ENCODE measurements around the gene L3MBTL4.

L3MBTL4 gene

DNA sequence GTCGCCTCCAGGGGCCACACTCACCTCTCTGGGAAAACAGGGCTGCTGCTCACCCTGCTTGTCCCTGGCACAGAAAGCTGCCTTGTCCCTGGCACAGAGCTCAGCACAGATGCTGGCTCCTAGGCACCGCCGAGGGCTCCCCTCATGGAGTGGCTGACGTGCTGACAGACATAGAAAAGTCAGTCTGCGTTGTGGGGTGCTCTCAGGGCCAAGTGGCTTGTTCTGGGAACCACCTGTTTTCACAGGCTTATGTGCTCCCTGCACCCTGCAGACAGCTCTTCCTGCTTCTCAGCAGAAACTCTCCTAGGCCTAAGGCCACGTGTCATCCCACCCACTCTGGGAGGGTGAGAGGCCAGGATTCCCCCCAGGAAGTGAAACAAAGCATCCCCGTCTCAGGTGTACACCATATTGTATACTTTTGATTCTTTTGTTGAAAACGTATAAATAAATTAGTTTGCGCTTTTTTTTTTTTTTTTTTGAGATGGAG is 434.7 kb downstream of the L3MBTL4 start:
- DNase-seq = no peak

DNA sequence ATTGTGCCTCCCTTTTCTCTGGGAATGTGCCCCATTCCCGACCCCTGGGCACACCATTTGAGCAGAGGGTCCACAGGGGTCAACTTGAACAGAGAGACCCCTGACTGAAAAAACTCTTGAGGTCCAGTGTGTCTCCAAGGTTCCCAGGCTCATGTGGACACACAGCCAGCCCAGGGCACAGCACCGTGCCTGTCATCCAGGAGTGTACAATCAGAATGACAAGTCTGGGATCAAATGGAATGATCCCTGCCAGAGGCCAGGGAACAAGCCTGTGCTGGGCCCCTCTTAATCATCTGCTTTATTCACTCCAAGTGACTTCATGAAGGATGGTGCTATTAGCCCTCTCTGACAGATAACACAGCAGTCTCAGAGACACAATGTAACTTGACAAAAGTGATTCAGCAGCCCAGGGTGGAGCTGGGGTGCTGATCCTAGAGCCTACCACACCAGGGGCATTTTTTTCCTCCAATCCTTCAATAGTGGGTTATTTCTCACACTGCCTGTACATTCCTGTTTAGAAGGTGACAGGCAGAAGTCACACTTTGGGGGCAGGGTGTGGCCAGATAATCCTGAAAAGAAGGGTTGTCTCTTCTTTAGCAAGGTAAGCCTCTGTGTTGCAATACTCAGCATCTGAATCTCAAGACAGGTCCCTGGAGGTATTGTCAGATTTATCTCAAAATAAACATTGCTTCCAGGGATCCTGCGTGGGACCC is 435.4 kb downstream of the L3MBTL4 start:
- no peak for DNase-seq

DNA sequence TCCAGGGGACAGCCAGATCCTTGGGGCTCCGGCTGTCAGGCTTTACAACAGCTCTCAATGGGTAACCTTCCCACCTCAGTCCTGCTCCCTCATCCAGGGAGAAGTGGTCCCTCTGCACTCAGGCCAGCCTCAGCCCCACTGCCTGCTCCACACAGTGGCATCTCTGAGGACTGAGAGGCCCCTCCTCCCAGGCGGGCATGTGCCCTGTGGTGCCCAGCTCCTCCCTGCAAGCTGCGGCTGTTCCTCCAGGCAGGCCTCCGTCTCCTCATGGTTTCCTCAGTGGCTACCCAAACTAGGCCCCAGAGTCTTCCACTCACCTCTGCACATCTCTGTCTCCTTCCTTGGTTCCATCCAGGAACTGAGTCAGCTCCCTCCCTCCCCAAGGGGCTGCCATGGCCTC is 437.7 kb downstream of the L3MBTL4 start:
- DNase-seq = no peak

DNA sequence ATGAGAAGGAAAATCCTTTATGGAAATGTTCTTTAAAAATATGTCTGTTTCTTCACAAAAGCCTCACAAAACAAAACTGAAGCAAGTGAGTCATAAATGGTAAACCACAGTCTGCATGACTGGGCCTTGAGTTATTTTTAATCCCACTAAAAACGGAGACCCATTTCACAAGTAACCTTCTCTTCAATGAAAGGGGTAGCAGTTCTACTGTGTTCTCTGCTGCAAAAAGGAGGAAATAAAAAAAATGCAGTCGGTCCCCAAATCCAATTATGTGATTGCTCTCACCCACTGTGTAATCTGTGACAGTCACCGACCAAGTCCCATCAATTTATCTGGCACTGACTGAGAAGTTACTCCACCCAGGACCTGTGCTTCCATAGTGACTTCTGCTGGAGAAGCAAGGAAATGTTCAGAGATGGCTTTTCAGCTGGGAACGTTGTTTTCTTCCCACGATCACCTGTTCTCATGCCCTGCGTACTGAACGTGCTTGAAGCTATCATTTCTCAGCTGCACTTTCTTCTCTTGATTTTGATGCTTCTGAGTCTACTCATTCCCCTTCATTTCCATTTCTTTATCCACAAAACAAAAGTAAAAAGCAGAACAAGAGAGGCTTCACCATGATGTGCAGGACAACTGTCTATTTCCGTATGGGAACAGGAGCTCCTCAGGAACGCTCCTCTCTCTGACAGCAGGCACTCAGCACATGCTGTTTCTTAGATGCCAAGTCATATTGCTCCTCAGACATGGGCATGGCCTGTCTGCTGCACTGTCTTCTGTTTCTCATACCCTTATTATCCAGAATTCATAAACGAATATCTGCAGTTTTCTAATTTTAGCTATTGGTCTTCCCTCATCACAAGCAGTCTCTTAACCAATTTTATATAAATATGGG is 439.4 kb downstream of the L3MBTL4 start:
- no peak for DNase-seq

DNA sequence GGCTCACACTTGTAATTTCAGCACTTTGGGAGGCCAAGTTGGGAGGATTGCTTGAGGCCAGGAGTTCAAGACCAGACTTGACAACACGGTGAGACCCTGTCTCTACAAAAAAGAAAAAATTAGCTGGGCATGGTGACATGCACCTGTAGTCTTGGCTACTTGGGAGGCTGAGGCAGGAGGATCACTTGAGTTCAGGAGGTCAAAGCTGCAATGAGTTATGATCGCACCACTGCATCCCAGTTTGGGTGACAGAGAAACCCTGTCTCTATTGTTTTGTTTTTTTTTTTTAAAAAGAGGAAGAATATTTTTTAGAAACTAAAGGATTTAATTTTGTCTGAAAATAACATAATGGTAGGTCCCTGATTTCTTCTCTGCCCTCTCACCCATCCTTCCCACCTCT is 440.0 kb downstream of the L3MBTL4 start:
- DNase-seq = no peak

- DNase-seq = no peak
Measured at GRCh38 chr18:5973099-5973498, 441.6 kb downstream of the L3MBTL4 start.

DNA sequence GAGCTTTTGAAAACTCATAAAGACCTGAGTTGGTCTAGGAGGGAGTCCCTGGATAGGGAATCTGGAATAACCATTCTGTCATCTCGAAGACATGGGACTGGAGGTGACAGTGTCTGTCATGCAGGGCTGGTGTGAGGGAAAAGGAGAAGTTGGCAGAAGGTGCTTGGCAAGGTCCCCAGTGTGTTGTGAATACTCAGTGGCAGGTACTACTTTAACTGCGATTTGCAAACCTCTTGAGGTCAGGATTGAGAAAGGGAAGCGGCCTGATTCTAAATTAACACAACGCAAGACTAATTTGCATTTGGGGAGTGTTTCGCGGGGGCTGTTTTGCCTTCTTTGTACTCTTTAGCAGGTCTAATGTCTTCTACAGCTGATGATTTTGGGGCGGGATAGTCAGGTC is 442.4 kb downstream of the L3MBTL4 start:
- DNase-seq = no peak

DNA sequence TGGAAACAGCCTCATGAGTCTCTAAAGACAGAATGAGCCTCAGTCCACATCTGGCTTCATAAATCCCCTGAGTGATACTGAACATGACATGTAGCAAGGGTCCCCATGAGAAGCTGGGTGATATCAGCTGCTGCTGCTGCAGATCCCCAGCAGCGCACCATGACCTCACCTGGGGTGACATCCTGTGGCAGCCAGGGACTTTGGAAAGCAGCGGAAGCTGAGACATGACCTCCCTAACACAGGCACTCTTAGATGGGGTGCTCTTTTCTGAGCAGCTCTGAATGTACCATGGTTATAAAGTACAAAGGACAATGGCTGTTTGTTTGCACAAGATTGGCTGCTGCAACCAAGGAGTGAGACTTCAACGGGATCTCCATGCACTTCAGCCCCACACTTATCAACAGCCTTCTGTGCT is 444.7 kb downstream of the L3MBTL4 start:
- DNase-seq = no peak

- DNase-seq = no peak
Measured at GRCh38 chr18:5969355-5969988, 445.2 kb downstream of the L3MBTL4 start.

- no peak for DNase-seq
Measured at GRCh38 chr18:5967666-5968065, 447.0 kb downstream of the L3MBTL4 start.

- DNase-seq = no peak
Measured at GRCh38 chr18:5967007-5967406, 447.7 kb downstream of the L3MBTL4 start.

- no peak for DNase-seq
Measured at GRCh38 chr18:5966514-5966913, 448.2 kb downstream of the L3MBTL4 start.

DNA sequence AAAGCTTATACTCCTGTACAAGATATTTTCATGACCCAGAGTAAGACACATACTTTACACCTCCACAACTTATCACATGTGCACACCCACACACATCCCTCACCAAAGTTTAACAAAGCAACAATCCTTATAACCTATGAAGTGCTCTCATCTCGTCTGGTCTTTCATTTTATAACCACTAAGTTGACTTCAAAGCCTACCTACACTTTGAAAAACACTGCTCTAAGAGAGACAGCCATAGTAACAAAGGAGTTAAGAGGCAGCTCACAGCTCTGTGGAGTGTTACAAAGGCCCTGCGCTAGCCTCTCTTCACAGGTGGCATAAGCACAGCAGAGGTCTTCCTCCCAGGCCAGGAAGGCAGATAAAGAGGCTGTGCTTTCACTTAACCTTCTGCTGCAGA is 449.7 kb downstream of the L3MBTL4 start:
- no peak for DNase-seq

GRCh38 chr18:5964596-5964995 is 450.1 kb downstream of the L3MBTL4 start:
- no peak for DNase-seq

DNA sequence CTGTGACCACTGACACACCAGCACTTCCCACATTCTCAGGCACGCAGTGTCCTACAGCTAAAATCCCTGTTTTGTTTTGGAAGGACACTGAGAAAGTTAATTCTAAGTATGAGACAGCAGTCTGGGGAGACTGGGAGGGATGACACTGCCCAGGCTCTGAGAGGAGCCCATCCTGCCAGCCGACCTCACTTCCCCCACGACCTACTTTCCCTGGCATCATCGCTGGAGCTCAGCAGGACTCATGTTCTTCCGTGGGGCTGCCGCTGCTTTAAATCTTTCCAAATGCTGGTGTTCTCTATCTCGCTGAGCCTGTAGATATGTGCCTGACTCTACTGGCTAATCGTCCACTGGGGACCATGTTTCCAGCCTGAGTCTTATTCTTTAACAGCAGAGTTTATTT is 450.6 kb downstream of the L3MBTL4 start:
- no peak for DNase-seq

- no peak for DNase-seq
Measured at GRCh38 chr18:5963267-5963666, 451.4 kb downstream of the L3MBTL4 start.

DNA sequence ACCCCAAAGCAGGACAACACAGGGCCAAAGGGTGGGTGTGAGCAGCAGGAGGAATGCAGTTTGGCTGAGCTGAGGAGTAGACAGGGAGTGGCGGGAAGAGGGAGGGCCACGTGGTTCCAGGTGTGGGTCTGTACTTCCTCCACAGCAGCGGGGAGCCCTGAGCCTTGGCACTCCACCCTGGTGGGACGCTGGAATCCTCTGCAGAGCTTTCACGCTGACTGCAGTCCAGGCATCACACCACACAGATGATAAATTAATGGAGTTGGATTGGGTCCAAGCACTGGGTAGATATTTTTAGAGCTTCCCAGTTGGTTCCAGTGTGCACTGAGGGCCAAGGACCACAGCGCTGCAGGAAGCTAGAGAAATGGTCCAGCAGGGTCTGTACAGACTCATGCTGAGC is 452.3 kb downstream of the L3MBTL4 start:
- DNase-seq = no peak

DNA sequence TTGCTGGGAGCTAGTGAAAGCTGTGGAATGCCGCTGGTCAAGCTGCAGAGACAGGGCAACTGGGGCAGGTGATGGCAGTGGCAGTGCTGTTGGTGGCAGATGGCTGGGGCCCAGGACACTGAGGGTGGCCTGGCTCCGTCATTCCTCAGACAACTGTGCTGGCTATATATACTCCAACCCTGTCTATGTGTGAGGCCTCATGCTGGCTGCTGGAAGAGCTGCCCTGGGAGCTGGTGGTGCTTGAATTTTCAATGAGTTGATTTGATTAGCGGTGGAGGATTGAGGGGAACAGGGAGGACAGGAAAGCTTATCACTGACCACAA is 452.9 kb downstream of the L3MBTL4 start:
- no peak for DNase-seq

DNA sequence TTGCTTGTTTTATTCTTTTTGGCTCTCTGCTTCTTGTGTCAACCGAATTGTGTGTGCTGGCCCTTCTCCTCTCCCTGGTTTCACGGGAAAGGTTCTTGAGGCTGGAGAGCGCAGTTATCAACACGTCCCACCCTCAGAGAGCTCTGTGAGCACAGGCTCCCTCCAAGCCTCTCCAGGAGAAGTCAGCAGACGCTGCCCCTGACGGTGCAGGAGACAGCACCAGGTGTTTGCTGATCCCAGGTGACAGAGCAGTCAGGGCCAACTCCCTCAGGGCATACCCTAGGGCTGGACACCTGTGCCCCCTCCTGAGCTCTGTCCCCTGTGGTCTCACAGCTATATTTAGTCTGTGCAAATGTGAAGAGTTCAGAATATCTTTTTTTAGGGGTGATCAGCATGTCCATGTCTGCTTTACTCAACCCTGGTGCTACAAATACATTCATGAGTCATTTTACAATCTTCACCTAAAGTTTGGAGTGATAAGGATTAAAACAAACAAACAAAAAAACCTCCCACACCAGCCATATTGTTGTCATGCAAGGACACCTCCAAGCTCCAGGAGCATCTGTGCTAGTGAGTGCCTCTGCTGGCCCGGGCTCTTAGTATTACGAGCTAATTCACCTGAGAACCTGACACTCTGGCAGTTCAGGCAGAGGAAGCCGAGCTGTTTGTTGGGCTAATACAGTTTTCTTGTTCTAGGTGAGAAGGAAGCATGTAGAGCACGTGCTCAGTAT is 453.4 kb downstream of the L3MBTL4 start:
- no peak for DNase-seq

DNA sequence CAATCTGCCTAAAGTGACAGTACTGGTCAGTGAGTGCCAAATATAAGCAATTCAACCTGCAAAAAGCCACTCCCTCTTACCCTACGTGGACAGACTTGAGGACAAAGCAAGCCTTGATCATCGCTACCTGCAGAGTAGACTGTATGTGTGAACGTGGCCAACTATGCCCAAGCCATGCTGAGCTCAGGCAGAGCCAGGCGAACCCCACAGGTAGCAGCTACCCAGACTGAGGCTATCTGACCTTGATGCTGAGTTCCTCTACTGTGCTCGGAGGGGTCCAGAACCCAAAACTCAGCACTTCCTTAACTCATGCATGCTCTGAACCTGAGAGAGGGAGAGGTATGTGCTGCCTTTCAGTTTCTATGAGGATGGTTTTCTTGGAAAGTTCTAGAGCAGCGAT is 455.9 kb downstream of the L3MBTL4 start:
- DNase-seq = no peak

DNA sequence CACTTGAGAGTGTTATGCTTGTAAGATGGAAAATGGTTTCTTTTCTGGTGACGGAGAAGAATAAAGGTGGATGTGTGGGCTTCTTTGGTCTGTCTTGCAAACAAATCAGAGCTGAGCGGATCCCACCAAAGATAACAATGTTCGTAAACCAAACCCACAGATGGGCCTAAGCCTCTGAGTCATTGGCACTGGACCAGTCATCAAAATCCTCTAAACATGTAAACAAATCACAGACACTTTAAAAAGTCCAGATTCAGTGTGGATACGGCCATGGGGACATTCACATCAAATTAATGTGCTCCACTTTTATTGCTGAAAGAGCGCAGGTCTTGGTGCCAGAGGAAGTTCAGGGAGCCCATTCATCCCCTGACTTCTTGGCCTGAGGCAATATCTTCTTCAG is 458.9 kb downstream of the L3MBTL4 start:
- DNase-seq = no peak

DNA sequence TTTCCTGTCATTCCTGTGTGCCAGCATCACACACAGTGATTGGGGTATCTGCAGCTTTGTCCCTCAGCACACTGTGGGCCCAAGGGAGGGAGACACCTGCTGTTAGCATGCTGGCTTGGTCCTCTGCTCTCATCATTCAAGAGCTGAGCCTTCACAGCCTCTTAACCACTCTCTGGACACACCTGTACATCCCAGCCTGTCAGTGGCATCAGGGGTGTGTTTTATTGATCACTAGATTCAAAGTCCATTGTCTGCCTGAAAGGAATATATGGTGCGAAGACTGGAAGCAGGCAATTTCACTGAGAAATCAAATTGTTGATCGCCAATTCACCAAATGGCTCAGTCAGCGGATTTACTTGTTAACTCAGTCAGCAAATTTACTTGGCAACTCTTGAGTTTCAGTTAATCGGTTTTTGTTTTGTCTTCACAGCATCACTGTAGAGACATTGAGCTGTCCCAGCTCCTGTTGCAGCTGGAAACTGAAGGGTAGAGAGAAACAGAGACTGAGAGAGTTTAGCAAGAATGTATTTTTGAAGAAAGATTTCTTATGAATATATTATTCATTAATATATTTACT is 463.1 kb downstream of the L3MBTL4 start:
- DNase-seq = no peak

- DNase-seq = no peak
Measured at GRCh38 chr18:5948781-5949180, 465.9 kb downstream of the L3MBTL4 start.
